Measurements from ENCODE around the gene ACBD3.
A peak's percentile ranks its signal among the peaks of the same experiment; 100 is the strongest.

Gene ACBD3

GRCh38 chr1:226166341-226166740 is 20.2 kb downstream of the ACBD3 start:
- peaks cover 42% of the 10 kb centered on the region for H4K20me1 ChIP-seq
- H3K4me2 ChIP-seq: no peak overlapping the region
- H3K4me1 ChIP-seq: peaks cover 4% of the 10 kb centered on the region
- no peak overlapping the region for H3K4me3 ChIP-seq
- no peak overlapping the region for H3K27ac ChIP-seq
- H3K36me3 ChIP-seq: peaks cover 49% of the 10 kb centered on the region
- no peak overlapping the region for H3K9ac ChIP-seq
- no peaks in the 10 kb centered on the region for H3K9me3 ChIP-seq
- no peak for TF ChIP-seq Cebpa-rat (IDR thresholded peaks at IDR 0.05)
- no peaks in the 10 kb centered on the region for H3K27me3 ChIP-seq

DNA sequence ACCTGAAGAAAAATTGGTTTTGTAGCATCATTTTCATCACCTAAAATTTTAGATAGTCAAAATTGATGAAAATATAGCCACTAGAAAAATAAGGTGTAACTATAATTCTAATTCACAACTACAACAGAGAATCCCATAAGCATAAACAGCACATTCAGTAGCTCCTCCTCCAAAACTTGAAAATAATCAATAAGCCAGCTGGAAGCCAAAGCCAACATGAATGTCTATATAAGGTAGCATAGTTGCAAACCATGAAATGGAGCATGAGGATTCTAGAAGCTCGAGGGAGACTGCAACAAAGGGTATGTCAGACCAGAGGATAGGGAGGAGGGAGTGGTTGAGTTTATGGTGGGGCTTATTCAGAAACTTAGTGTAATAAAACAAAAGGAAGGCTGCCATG is 22.4 kb downstream of the ACBD3 start:
- Histone ChIP-seq H3K27me3 (no peaks in the 10 kb centered on the region), H3K27ac (no peak overlapping the region), H3K9ac (no peak overlapping the region), H3K4me2 (no peak overlapping the region), H3K4me1 (peaks cover 26% of the 10 kb centered on the region), H3K9me3 (no peaks in the 10 kb centered on the region), H4K20me1 (peaks cover 35% of the 10 kb centered on the region), H3K36me3 (peaks cover 65% of the 10 kb centered on the region), H3K4me3 (no peak overlapping the region)
- TF ChIP-seq Cebpa-rat (IDR thresholded peaks at IDR 0.05): no peak

DNA sequence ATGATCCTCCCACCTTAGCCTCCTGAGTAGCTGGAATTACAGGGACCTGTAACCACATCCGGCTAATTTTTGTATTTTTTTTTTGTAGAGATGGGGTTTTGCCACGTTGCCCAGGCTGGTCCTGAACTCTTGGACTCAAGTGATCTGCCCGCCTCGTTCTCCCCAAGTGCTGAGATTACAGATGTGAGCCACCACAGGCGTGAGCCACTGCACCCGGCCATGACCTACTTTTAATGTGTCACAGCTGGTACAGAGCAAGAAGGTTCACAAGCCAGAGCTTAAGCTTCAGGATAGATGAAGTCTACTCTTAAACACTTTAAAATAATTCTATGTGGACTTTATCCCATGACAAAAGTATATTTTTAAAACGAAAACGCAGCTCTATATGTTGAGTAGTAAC is 23.6 kb downstream of the ACBD3 start:
- H3K27ac ChIP-seq: no peak overlapping the region
- peaks cover 23% of the 10 kb centered on the region for H4K20me1 ChIP-seq
- no peak overlapping the region for H3K9ac ChIP-seq
- no peaks in the 10 kb centered on the region for H3K9me3 ChIP-seq
- H3K4me2 ChIP-seq: no peak overlapping the region
- no peak for TF ChIP-seq Cebpa-rat (IDR thresholded peaks at IDR 0.05)
- H3K36me3 ChIP-seq: peaks cover 76% of the 10 kb centered on the region
- H3K27me3 ChIP-seq: no peaks in the 10 kb centered on the region
- H3K4me3 ChIP-seq: no peak overlapping the region
- H3K4me1 ChIP-seq: peaks cover 38% of the 10 kb centered on the region

- TF ChIP-seq Cebpa-rat (IDR thresholded peaks at IDR 0.05): no peak
- no peak overlapping the region for H3K9ac ChIP-seq
- peak overlapping the region; percentile 21; the same call in 1 of the 2 replicates for H3K4me2 ChIP-seq
- H4K20me1 ChIP-seq: no peaks in the 10 kb centered on the region
- peaks cover 79% of the 10 kb centered on the region for H3K36me3 ChIP-seq
- no peaks in the 10 kb centered on the region for H3K9me3 ChIP-seq
- no peaks in the 10 kb centered on the region for H3K27me3 ChIP-seq
- no peak overlapping the region for H3K4me3 ChIP-seq
- peaks cover 46% of the 10 kb centered on the region for H3K4me1 ChIP-seq
- H3K27ac ChIP-seq: no peak overlapping the region
Observed at GRCh38 chr1:226158983-226159382, 27.6 kb downstream of the ACBD3 start.

GRCh38 chr1:226158457-226158856 is 28.1 kb downstream of the ACBD3 start:
- Histone ChIP-seq H3K4me3 (no peak overlapping the region), H3K9me3 (no peaks in the 10 kb centered on the region), H3K36me3 (peaks cover 79% of the 10 kb centered on the region), H3K27me3 (no peaks in the 10 kb centered on the region), H4K20me1 (no peaks in the 10 kb centered on the region), H3K4me2 (peak overlapping the region; percentile 21), H3K4me1 (peaks cover 46% of the 10 kb centered on the region), H3K9ac (no peak overlapping the region), H3K27ac (0 out of 2 replicates have a peak overlapping the region, but pooled peaks have one; percentile 7)
- TF ChIP-seq Cebpa-rat (IDR thresholded peaks at IDR 0.05): no peak

DNA sequence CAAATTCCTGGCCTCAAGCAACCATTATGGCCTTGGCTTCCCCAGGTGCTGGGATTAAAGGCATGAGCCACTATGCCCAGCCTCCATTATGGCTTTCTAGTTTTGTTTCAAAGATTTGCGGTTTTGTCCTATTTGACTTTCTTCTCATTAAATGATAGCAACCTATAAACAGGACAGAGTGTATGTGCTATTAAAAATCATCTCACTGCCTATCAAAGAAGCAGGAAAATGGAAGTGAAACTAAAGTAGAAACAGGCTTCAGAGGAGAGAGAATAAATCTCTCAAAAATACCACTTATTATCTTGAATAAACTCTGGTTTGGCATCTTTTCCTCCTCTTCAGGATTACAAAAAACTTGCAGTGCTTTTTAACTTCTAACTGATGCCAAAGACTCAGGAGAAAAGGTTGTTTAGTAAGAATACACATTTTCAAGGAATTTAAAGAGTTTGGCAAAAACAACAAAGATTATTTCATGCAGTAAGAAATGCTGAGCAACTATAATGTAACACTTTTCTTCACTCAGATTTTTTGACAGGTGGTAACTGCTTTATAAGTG is 28.7 kb downstream of the ACBD3 start:
- Histone ChIP-seq H3K4me3 (no peak overlapping the region), H3K9ac (no peak overlapping the region), H3K36me3 (peaks cover 83% of the 10 kb centered on the region), H3K4me1 (peaks cover 46% of the 10 kb centered on the region), H4K20me1 (no peaks in the 10 kb centered on the region), H3K27ac (0 out of 2 replicates have a peak overlapping the region, but pooled peaks have one; percentile 7), H3K4me2 (peak overlapping the region; percentile 21), H3K9me3 (no peaks in the 10 kb centered on the region), H3K27me3 (no peaks in the 10 kb centered on the region)
- no peak for TF ChIP-seq Cebpa-rat (IDR thresholded peaks at IDR 0.05)

- TF ChIP-seq Cebpa-rat (IDR thresholded peaks at IDR 0.05): no peak
- no peak overlapping the region for H3K4me3 ChIP-seq
- no peak overlapping the region for H3K4me2 ChIP-seq
- H3K9ac ChIP-seq: no peak overlapping the region
- no peaks in the 10 kb centered on the region for H4K20me1 ChIP-seq
- H3K36me3 ChIP-seq: peaks cover 89% of the 10 kb centered on the region
- peaks cover 25% of the 10 kb centered on the region for H3K4me1 ChIP-seq
- H3K27me3 ChIP-seq: no peaks in the 10 kb centered on the region
- H3K9me3 ChIP-seq: no peaks in the 10 kb centered on the region
- H3K27ac ChIP-seq: no peak overlapping the region
Observed at GRCh38 chr1:226154593-226154992, 31.9 kb downstream of the ACBD3 start.

DNA sequence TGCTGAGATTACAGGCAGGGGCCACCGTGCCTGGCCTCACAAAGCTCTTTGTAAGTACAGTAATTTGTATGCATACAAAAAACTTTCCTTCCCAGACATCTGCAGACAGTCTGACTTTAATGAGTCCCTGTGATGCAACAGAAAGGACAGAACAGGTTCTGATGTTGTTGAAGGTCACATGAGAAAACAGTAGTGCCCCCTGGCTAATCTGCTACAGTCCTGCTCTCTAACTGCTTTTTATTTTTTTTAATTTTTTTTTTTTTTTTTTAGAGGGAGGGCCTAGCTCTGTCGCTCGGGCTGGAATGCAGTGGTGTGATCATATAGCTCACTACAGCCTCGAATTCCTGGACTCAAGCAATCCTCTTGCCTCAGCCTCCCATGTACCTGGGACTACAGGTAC is 36.7 kb downstream of the ACBD3 start:
- H3K27me3 ChIP-seq: no peaks in the 10 kb centered on the region
- H3K4me1 ChIP-seq: no peaks in the 10 kb centered on the region
- no peak overlapping the region for H3K9ac ChIP-seq
- no peak overlapping the region for H3K27ac ChIP-seq
- no peak for TF ChIP-seq Cebpa-rat (IDR thresholded peaks at IDR 0.05)
- H4K20me1 ChIP-seq: no peaks in the 10 kb centered on the region
- no peak overlapping the region for H3K4me3 ChIP-seq
- H3K9me3 ChIP-seq: no peaks in the 10 kb centered on the region
- H3K36me3 ChIP-seq: peaks cover 90% of the 10 kb centered on the region
- no peak overlapping the region for H3K4me2 ChIP-seq

- Histone ChIP-seq H3K4me2 (no peak overlapping the region), H3K9me3 (no peaks in the 10 kb centered on the region), H3K27me3 (no peaks in the 10 kb centered on the region), H4K20me1 (no peaks in the 10 kb centered on the region), H3K27ac (no peak overlapping the region), H3K4me3 (no peak overlapping the region), H3K9ac (no peak overlapping the region), H3K36me3 (peaks cover 85% of the 10 kb centered on the region), H3K4me1 (no peaks in the 10 kb centered on the region)
- no peak for TF ChIP-seq Cebpa-rat (IDR thresholded peaks at IDR 0.05)
Observed at GRCh38 chr1:226148121-226148648, 38.4 kb downstream of the ACBD3 start.

DNA sequence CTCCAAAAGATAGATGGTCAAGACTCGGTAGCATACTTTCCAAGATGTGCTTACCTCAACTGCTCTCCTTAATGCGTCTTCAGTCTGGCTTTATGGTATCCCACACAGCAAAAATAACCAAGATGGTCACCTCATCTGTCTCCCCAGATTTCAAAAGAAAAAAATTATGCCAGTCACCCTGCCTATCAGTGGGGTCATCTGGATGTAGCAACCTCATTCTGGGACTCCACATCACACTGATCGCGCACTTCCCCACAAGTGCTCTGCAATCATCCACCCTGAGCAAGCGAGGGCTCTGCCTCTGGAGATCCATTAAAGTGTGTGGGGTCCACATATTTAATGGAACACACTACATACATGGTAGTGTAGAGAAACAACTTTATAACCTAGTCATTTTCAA is 42.5 kb downstream of the ACBD3 start:
- no peaks in the 10 kb centered on the region for H3K9me3 ChIP-seq
- H3K4me3 ChIP-seq: no peak overlapping the region
- H4K20me1 ChIP-seq: no peaks in the 10 kb centered on the region
- no peaks in the 10 kb centered on the region for H3K4me1 ChIP-seq
- TF ChIP-seq Cebpa-rat (IDR thresholded peaks at IDR 0.05): no peak
- H3K27ac ChIP-seq: no peak overlapping the region
- no peak overlapping the region for H3K9ac ChIP-seq
- no peak overlapping the region for H3K4me2 ChIP-seq
- no peaks in the 10 kb centered on the region for H3K27me3 ChIP-seq
- H3K36me3 ChIP-seq: peaks cover 44% of the 10 kb centered on the region

DNA sequence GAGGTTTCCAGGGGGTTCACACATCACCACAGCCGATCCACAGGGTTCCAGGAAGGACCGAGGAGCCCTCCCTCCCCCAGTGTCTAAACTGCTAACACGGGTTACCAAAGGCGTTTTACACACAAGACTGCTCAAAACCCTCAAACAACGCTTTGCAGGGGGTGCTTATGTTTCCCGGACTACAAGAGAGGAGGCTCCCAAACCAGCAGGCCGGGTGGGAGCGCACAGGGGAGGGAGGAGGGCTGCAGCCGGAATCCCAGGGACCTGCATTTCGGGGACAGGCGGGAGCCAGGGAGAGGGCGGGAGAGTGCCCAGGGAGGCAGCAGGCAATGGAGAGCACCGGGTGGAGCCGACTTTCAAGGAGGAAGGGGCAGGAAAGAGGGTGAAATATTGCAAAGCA is 50.8 kb downstream of the ACBD3 start:
- Histone ChIP-seq H3K4me3 (no peak overlapping the region), H4K20me1 (no peaks in the 10 kb centered on the region), H3K4me2 (no peak overlapping the region), H3K27ac (no peak overlapping the region), H3K4me1 (peaks cover 32% of the 10 kb centered on the region), H3K27me3 (no peaks in the 10 kb centered on the region), H3K9me3 (peaks cover 11% of the 10 kb centered on the region), H3K36me3 (no peaks in the 10 kb centered on the region), H3K9ac (no peak overlapping the region)
- no peak for TF ChIP-seq Cebpa-rat (IDR thresholded peaks at IDR 0.05)

Measured in BLaER1 (cell line).